Lung (tissue), 12 donors: ENCODE data around the gene MYH6. TPM values are rescaled to one million over a fixed set of nuclear protein-coding genes. Genes with fewer than 3 reads are reported as not detected.

Source experiments
- ATAC-seq: fragments of 200-7000 bp; cut with Tn5 transposase; one replicate; pipeline ENCODE4 v1.9.1; 2020; ENCODE audit warnings: moderate number of reproducible peaks; ENCODE audit not compliant: insufficient read depth, low FRiP score
- DNase-seq, 3 donors: peaks; one replicate each; pipeline ENCODE4 v3.0.0-alpha.2; 2013 to 2017
- H3K27ac ChIP-seq, 2 donors: one replicate each; pipeline ENCODE4 v1.5.1; 2013; ENCODE audit warnings: mild to moderate bottlenecking in 2 of 2, moderate library complexity in 2 of 2, control low read depth in 1 of 2, inconsistent platforms in 1 of 2, low read depth in 1 of 2, low read length in 1 of 2
- H3K27me3 ChIP-seq, 3 donors: one replicate each; pipeline ENCODE4 v1.5.1; 2013; ENCODE audit warnings: low read length in 2 of 3; ENCODE audit not compliant: control insufficient read depth in 3 of 3, insufficient read depth in 3 of 3
- H3K36me3 ChIP-seq, 4 donors: one replicate each; pipeline ENCODE4 v1.5.1; 2013; ENCODE audit warnings: low read length in 4 of 4, mild to moderate bottlenecking in 1 of 4, moderate library complexity in 1 of 4; ENCODE audit not compliant: control insufficient read depth in 4 of 4, insufficient read depth in 4 of 4
- H3K4me1 ChIP-seq, 5 donors: one replicate each; pipeline ENCODE4 v1.5.1; 2013; ENCODE audit warnings: low read length in 5 of 5, mild to moderate bottlenecking in 2 of 5, moderate library complexity in 1 of 5; ENCODE audit not compliant: control insufficient read depth in 5 of 5, insufficient read depth in 5 of 5
- H3K4me3 ChIP-seq: one replicate; pipeline ENCODE4 v1.5.1; 2013; ENCODE audit warnings: mild to moderate bottlenecking, control low read depth, moderate library complexity
- H3K9ac ChIP-seq, 2 donors: one replicate each; pipeline ENCODE4 v1.5.1; 2013; ENCODE audit warnings: low read length in 2 of 2, control low read depth in 1 of 2; ENCODE audit not compliant: insufficient read depth in 1 of 2
- H3K9me3 ChIP-seq, 4 donors: one replicate each; pipeline ENCODE4 v1.5.1; 2013; ENCODE audit warnings: low read length in 3 of 4, mild to moderate bottlenecking in 1 of 4, moderate library complexity in 1 of 4; ENCODE audit not compliant: control insufficient read depth in 4 of 4, insufficient read depth in 3 of 4
- CTCF ChIP-seq: IDR thresholded peaks from 2 replicates; pipeline ENCODE4 v1.5.1; 2012; ENCODE audit warnings: mild to moderate bottlenecking; ENCODE audit errors: control extremely low read depth, extremely low read depth
- WGBS, 2 donors: extraction: QIAGEN DNeasy Blood & Tissue Kit; methylation state at CpG; one replicate each; pipeline ENCODE4 v1.1.7; 2013; 5-methylcytosine and 5-hydroxymethylcytosine counted together
- polyA plus RNA-seq, 2 donors: library from polyadenylated mRNA; stranded (reverse); fragments of 200-250 nt; gene quantifications; one replicate each; pipeline ENCODE4 v1.2.1, GENCODE V29; 2013
- total RNA-seq, 2 donors: library from RNA; depleted of rRNA in 1 of 2; stranded (reverse); fragments of >200 nt in 1 of 2; gene quantifications; one replicate each; pipeline ENCODE4 v1.2.1, GENCODE V29; 2014 to 2021
- donor health status: control.
- donor health status: control.
- donor health status: Bipolar disorder and iron deficiency.
- donor health status: healthy.
- donor health status: DM: yes; HTN: yes; CAD: no.

Gene MYH6
- total and polyA plus RNA-seq, 4 donors, result 0.25 to 7.1 (median 0.28) TPM; not detected in 1

DNA sequence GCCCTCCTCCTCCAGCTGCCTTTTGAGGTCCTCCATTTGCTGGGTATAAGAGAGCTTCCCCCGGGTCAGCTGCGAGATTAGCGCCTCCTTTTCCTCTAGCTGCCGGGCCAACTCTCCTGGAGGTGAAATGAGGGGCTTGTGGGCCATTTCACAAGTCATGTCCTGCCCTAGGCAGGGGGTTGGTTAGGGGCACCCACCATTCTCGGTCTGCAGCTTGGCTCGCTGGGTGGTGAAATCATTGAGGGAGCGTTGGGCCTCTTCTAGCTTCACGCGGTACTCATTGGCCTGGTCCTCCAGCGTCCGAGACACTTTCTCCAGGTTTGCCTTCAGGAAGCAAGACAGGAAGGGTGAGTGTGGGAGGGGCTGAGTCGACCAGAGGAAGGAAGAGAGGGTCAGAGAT is 18.7 kb downstream of the MYH6 start:
- no peak overlapping the region for H3K9ac ChIP-seq
- no peaks in the 10 kb centered on the region for H3K4me1 ChIP-seq
- no peak for DNase-seq
- no peaks in the 10 kb centered on the region for H3K9me3 ChIP-seq
- H3K27me3 ChIP-seq, result no peaks in the 10 kb centered on the region
- peak overlapping the region in 1 of 2 donors; percentile 10 for H3K27ac ChIP-seq
- 45 to 63% methylated on average over 12 of the region's 12 CpGs for WGBS, 2 donors
- no peak overlapping the region for H3K4me3 ChIP-seq
- TF ChIP-seq CTCF, result no peak
- peaks cover 0 to 5% (median 0%) of the 10 kb centered on the region in 4 donors for H3K36me3 ChIP-seq
- ATAC-seq, result no peak

DNA sequence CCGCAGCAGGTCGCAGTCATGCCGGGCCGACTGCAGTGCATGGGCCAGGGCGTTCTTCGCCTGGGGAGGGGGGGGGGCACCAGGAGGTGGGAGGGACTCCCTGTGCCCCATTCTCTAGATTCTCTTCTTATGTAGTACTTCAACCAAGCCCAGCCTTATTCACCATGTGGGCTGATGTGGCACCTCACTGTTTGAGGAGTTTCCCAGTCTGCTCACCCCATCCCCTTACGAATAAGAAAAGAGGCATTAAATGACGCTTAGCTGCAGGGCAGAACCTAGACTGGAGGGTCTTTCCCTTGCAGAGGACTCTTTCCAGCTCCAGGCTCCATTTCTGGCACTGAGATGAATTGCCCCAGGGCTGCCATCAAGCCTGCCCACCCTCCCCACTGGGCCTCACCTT is 19.1 kb downstream of the MYH6 start:
- Histone ChIP-seq H3K27me3 (no peaks in the 10 kb centered on the region), H3K9me3 (no peaks in the 10 kb centered on the region), H3K4me1 (no peaks in the 10 kb centered on the region), H3K36me3 (peaks cover 0 to 5% (median 0%) of the 10 kb centered on the region in 4 donors), H3K9ac (no peak overlapping the region), H3K4me3 (no peak overlapping the region), H3K27ac (peak overlapping the region in 1 of 2 donors; percentile 10)
- no peak for ATAC-seq
- TF ChIP-seq CTCF, result no peak
- 91 to 94% methylated on average over 7 to 8 of the region's 8 CpGs for WGBS, 2 donors
- no peak for DNase-seq

DNA sequence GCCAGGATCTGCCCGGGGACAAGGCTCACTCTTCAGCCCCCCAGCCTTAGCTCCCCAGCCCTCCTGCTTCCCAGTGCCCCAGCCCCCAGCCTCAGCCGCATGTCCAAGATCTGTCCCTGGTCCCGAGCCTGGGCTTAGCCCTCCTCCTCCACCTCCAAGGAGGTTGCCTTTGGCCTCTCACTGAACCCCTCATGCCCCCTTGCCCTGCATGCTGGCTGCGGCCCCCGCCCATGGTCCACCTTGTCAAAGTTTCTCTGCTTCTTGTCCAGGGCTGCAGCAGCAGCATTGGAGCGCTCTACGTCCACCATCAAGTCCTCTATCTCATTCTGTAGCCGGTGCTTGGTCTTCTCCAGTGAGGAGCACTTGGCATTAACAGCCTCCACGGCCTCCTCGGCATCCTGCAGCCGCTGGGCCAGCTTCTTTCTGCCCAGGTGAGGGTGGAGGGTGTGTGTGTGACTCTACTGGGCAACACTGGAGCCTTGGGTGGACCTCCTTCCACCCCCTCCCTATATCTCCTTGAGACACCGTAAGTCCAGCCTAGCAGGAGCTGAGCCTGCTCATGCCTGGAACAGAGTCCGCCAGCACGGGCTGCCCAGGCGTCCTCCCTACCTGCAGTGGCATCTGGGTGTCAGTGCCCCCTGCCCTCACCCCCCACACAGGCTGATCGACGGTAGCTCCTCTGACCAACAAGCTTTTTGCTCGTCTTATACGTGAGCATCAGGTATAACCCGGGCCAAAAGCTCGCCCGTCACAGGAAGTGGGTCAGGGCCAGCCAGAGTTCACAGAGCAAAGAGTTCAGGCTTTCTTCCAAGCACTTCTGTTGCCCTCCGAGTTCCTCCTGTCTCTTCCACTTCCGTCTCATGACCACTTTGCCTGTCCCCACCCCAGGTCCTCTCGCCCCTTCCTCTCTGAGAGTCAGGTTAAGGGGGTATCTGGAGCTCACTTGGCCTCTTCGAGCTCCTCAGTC is 19.9 kb downstream of the MYH6 start:
- no peak overlapping the region for H3K27ac ChIP-seq
- ATAC-seq, result no peak

More for the DNA sequence above, 19.9 kb downstream of the MYH6 start:
- 76 to 85% methylated on average over 26 of the region's 26 CpGs for WGBS, 2 donors
- Histone ChIP-seq H3K4me1 (no peaks in the 10 kb centered on the region), H3K27me3 (no peaks in the 10 kb centered on the region), H3K36me3 (peaks cover 0 to 9% (median 0%) of the 10 kb centered on the region in 4 donors), H3K9me3 (no peaks in the 10 kb centered on the region), H3K9ac (no peak overlapping the region), H3K4me3 (no peak overlapping the region)
- no peak for TF ChIP-seq CTCF
- DNase-seq, result no peak
